ENCODE results near the gene RNF220. TPM values are rescaled to one million over a fixed set of nuclear protein-coding genes. Genes with fewer than 3 reads are reported as not detected.

Gene RNF220
- total and polyA plus RNA-seq, 2 of the 13 experiments (the other 11 are each of a cell fraction or from before 2014, with no cell fraction given), result 48.2 to 72.1 TPM

DNA sequence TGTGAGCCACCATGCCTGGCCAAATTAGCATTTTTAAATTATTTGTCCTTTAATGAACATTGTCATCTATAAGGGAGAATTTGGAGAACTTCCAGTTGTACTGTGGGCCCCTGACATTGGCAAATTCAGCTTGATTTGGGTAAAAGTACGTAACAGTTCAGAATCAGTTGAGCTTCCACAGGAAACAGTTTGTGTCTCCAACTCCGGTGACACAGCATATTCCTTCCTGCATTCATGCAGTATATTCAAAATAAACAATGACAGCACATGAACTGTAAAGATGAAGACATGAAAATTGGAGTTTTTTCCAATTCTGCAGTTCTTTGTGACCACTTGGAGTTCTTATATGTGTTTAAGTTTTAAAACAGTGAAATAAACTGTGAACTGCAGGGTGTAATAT lies 28.2 kb downstream of the RNF220 start:
- intact Hi-C loops (cut with micrococcal nuclease; ENCODE audit: unreplicated experiment), result no loop called here
- TF ChIP-seq, protein P1, sequence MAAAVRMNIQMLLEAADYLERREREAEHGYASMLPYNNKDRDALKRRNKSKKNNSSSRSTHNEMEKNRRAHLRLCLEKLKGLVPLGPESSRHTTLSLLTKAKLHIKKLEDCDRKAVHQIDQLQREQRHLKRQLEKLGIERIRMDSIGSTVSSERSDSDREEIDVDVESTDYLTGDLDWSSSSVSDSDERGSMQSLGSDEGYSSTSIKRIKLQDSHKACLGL (CRISPR knock-in tag; IDR thresholded peaks at IDR 0.05), result no peak
- TF ChIP-seq ZSCAN25 (CRISPR knock-in tag; IDR thresholded peaks at IDR 0.05) (no peak), ZFX (CRISPR knock-in tag; IDR thresholded peaks at IDR 0.05; ENCODE audit: low read depth) (no peak), SNAI1 (CRISPR knock-in tag; IDR thresholded peaks at IDR 0.05; ENCODE audit: borderline replicate concordance) (no peak), DNMT3B (CRISPR knock-in tag; conservative IDR thresholded peaks at IDR 0.05) (no peak), ETV5 (CRISPR knock-in tag; IDR thresholded peaks at IDR 0.05; ENCODE audit: borderline replicate concordance) (no peak), MEF2D (CRISPR knock-in tag; IDR thresholded peaks at IDR 0.05) (no peak), ZMYM2 (CRISPR knock-in tag; IDR thresholded peaks at IDR 0.05) (no peak), ZZZ3 (CRISPR knock-in tag; IDR thresholded peaks at IDR 0.05; ENCODE audit: borderline replicate concordance) (no peak), CREM (IDR thresholded peaks at IDR 0.05) (no peak), CREM (CRISPR knock-in tag; IDR thresholded peaks at IDR 0.05) (no peak)
- TF ChIP-seq, protein P2, sequence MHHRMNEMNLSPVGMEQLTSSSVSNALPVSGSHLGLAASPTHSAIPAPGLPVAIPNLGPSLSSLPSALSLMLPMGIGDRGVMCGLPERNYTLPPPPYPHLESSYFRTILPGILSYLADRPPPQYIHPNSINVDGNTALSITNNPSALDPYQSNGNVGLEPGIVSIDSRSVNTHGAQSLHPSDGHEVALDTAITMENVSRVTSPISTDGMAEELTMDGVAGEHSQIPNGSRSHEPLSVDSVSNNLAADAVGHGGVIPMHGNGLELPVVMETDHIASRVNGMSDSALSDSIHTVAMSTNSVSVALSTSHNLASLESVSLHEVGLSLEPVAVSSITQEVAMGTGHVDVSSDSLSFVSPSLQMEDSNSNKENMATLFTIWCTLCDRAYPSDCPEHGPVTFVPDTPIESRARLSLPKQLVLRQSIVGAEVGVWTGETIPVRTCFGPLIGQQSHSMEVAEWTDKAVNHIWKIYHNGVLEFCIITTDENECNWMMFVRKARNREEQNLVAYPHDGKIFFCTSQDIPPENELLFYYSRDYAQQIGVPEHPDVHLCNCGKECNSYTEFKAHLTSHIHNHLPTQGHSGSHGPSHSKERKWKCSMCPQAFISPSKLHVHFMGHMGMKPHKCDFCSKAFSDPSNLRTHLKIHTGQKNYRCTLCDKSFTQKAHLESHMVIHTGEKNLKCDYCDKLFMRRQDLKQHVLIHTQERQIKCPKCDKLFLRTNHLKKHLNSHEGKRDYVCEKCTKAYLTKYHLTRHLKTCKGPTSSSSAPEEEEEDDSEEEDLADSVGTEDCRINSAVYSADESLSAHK (CRISPR knock-in tag; IDR thresholded peaks at IDR 0.05; ENCODE audit: borderline replicate concordance), result no peak
- H3K4me2 ChIP-seq (ENCODE audit: low read depth, low read length), result no peak overlapping the region

More for the DNA sequence above, 28.2 kb downstream of the RNF220 start:
- Histone ChIP-seq H3K4me3 (replicated peaks in 1 of 3; ENCODE audit: insufficient read depth in 1 of 3, low read depth in 2 of 3, low read length in 3 of 3) (no peak overlapping the region), H3K27me3 (ENCODE audit: control insufficient read depth in 1 of 2, insufficient read depth in 2 of 2, low read length in 2 of 2) (no peaks in the 10 kb centered on the region), H3K4me1 (ENCODE audit: insufficient read depth, low read length) (0 out of 2 replicates have a peak, but pooled peaks cover 5% of the 10 kb centered on the region), H3K36me3 (replicated peaks in 1 of 2; ENCODE audit: control insufficient read depth in 1 of 2, insufficient read depth in 2 of 2, low read length in 2 of 2) (peaks cover 0 to 2% of the 10 kb centered on the region in 2 experiments; a peak in 1 of 5 replicates), H3K27ac (ENCODE audit: extremely low read length, insufficient read depth, low read length) (no peak overlapping the region), H3K9me3 (ENCODE audit: low read length) (no peaks in the 10 kb centered on the region), H3K9ac (ENCODE audit: insufficient read depth, low read depth, low read length) (no peak overlapping the region), H4K20me1 (ENCODE audit: insufficient read depth, low read length) (0 out of 2 replicates have a peak, but pooled peaks cover 5% of the 10 kb centered on the region), H3K79me2 (ENCODE audit: insufficient read depth, low read length) (no peaks in the 10 kb centered on the region), H2AFZ (ENCODE audit: low read length) (no peak overlapping the region)
- CTCF ChIA-PET (ENCODE audit: low intra/inter-chr PET ratio, low total read pairs), result no interaction called here
- FAIRE-seq, result no peak
- POLR2A ChIA-PET, result no interaction called here
- BruUV-seq (replicated peaks), result no TSS peak
- in situ Hi-C loops (cut with HindIII; ENCODE audit: extremely low pct_ligation_motif_present, low pct_unique_long_range_greater_than_20kb), result no loop called here
- WGBS (ENCODE audit: low lambda C conversion rate), result 89% methylated on average over 2 of the region's 2 CpGs
- no peak for ATAC-seq
- DNase-seq (ENCODE audit: low spot score), result no peak
